ENCODE data around the gene SUMO2. TPM values are rescaled to one million over a fixed set of nuclear protein-coding genes. Genes with fewer than 3 reads are reported as not detected.
A peak's percentile ranks its signal among the peaks of the same experiment; 100 is the strongest.

SUMO2 gene
- total RNA-seq, 2 donors from 2014 or later: 586 to 714 TPM

DNA sequence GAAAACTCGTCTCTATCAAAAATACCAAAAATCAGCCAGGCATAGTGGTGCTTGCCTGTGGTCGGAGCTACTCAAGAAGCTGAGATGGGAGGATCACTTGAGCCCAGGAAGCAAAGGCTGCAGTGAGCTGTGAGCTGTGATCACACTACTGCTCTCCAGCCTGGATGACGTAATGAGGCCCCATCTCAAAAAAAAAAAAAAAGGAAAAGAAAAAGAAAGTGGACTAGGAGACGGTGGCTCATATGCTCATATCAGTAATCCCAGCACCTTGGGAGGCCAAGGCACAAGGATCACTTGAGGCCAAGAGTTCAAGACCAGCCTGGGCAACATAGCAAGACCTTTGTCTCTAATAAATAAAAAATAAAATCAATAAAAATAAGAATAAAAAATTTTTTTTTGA is 8.8 kb upstream of the SUMO2 start:
- Mint-ChIP-seq H3K4me3 (no peak overlapping the region), H3K4me1 (peaks cover 3% of the 10 kb centered on the region), H3K9me3 (no peaks in the 10 kb centered on the region), H3K27me3 (ENCODE audit: insufficient read depth) (peaks cover 5% of the 10 kb centered on the region), H3K36me3 (ENCODE audit: low read depth) (no peaks in the 10 kb centered on the region), H3K27ac (no peak overlapping the region)
- Histone ChIP-seq H3K4me1 (ENCODE audit: control insufficient read depth, insufficient read depth, low read length) (no peaks in the 10 kb centered on the region), H3K36me3 (ENCODE audit: control insufficient read depth, insufficient read depth, low read length) (no peaks in the 10 kb centered on the region), H3K27ac (ENCODE audit: low read depth, low read length) (no peak overlapping the region), H3K9me3 (ENCODE audit: control insufficient read depth, low read length) (no peaks in the 10 kb centered on the region), H3K27me3 (ENCODE audit: control insufficient read depth, insufficient read depth, low read length, poor library complexity, severe bottlenecking) (no peaks in the 10 kb centered on the region), H3K4me3 (ENCODE audit: low read length) (no peak overlapping the region), H3K9ac (ENCODE audit: extremely low read depth, low read length, poor library complexity, severe bottlenecking) (no peak overlapping the region)
- 89 to 95% methylated on average over 1 to 4 of the region's 4 CpGs for WGBS, 2 experiments (ENCODE audit: insufficient coverage in 1 of 2, insufficient read length in 1 of 2)
- DNase-seq: no peak
- TF ChIP-seq, protein P1, sequence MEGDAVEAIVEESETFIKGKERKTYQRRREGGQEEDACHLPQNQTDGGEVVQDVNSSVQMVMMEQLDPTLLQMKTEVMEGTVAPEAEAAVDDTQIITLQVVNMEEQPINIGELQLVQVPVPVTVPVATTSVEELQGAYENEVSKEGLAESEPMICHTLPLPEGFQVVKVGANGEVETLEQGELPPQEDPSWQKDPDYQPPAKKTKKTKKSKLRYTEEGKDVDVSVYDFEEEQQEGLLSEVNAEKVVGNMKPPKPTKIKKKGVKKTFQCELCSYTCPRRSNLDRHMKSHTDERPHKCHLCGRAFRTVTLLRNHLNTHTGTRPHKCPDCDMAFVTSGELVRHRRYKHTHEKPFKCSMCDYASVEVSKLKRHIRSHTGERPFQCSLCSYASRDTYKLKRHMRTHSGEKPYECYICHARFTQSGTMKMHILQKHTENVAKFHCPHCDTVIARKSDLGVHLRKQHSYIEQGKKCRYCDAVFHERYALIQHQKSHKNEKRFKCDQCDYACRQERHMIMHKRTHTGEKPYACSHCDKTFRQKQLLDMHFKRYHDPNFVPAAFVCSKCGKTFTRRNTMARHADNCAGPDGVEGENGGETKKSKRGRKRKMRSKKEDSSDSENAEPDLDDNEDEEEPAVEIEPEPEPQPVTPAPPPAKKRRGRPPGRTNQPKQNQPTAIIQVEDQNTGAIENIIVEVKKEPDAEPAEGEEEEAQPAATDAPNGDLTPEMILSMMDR (conservative IDR thresholded peaks at IDR 0.05): no peak

DNA sequence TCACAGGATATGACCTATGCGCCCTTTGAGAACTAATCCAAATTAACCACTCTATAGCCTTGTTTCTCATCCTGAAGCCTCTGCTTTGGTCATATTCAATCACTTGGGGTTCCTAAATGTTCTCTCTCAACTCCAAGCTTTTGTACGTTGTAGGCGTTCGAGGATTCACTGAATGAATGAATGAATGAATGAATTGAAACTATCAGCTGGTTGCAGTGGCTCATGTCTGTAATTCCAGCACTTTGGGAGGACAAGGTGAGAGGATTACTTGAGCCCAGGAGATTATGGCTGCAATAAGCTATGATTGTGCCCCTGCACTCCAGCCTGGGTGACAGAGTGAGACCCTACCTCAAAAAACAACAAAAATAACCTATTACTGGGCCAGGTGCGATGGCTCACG is 5.9 kb upstream of the SUMO2 start:
- Mint-ChIP-seq H3K9me3 (no peaks in the 10 kb centered on the region), H3K27me3 (ENCODE audit: insufficient read depth) (peaks cover 5% of the 10 kb centered on the region), H3K4me3 (no peak overlapping the region), H3K27ac (no peak overlapping the region), H3K4me1 (peaks cover 11% of the 10 kb centered on the region), H3K36me3 (ENCODE audit: low read depth) (no peaks in the 10 kb centered on the region)
- no peaks in the 10 kb centered on the region for H3K27me3 ChIP-seq (ENCODE audit: control insufficient read depth, insufficient read depth, low read length, poor library complexity, severe bottlenecking)
- TF ChIP-seq, protein P1 (conservative IDR thresholded peaks at IDR 0.05): no peak
- no peaks in the 10 kb centered on the region for H3K9me3 ChIP-seq (ENCODE audit: control insufficient read depth, low read length)
- no peaks in the 10 kb centered on the region for H3K4me1 ChIP-seq (ENCODE audit: control insufficient read depth, insufficient read depth, low read length)
- no peak overlapping the region for H3K27ac ChIP-seq (ENCODE audit: low read depth, low read length)
- H3K36me3 ChIP-seq (ENCODE audit: control insufficient read depth, insufficient read depth, low read length): no peaks in the 10 kb centered on the region
- 92 to 96% methylated on average over 6 of the region's 6 CpGs for WGBS, 2 experiments (ENCODE audit: insufficient coverage in 1 of 2, insufficient read length in 1 of 2)
- no peak overlapping the region for H3K9ac ChIP-seq (ENCODE audit: extremely low read depth, low read length, poor library complexity, severe bottlenecking)
- no peak overlapping the region for H3K4me3 ChIP-seq (ENCODE audit: low read length)
- no peak for DNase-seq

DNA sequence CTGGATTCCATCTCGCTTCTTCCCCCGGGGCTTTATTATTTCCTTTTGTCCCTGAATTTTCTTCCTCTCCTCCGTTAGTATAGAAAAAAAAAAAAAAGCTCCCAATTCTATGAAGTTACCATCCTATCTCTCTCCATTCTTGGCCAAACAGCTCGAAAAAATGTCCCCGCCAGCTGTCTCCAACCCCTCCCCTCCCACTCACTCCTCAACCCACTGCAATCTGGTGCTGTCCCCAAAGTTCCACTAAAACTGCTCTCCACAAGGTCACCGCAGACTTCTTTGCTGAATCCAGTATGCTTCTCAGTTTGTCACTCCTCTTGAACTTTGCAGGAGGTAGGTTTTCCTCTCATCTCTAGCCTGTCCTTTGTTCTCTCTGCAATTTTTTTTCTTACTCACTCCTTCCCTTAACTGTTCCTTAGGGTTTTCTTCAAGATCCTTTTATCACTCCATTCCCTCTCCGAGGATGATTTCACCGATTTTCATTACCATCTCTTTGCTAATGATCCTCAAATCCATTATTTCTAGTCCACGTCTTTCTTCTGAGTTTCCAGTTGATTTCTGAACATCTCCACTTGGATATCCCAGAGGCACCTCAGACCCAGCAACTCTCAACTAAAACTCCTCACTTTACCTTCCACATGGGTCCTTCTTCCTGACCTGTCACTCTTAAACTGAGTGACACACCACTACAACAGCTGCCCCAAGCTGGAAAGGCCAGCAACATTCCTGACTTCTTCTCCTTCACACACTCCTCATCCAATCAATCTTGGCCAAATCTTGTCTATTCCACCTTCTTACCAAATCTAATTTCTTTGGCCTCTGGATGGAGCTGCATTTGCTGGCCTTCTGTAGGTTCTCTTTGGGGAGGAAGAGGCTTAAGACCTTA is 1.5 kb upstream of the SUMO2 start:
- peaks cover 2% of the 10 kb centered on the region for H3K27me3 Mint-ChIP-seq (ENCODE audit: insufficient read depth)
- DNase-seq: no peak
- H3K27ac Mint-ChIP-seq: peak overlapping the region; percentile 38
- Histone ChIP-seq H3K9me3 (ENCODE audit: control insufficient read depth, low read length) (no peaks in the 10 kb centered on the region), H3K4me3 (ENCODE audit: low read length) (no peak overlapping the region), H3K4me1 (ENCODE audit: control insufficient read depth, insufficient read depth, low read length) (no peaks in the 10 kb centered on the region), H3K9ac (ENCODE audit: extremely low read depth, low read length, poor library complexity, severe bottlenecking) (no peak overlapping the region), H3K27ac (ENCODE audit: low read depth, low read length) (no peak overlapping the region), H3K36me3 (ENCODE audit: control insufficient read depth, insufficient read depth, low read length) (peaks cover 17% of the 10 kb centered on the region), H3K27me3 (ENCODE audit: control insufficient read depth, insufficient read depth, low read length, poor library complexity, severe bottlenecking) (no peaks in the 10 kb centered on the region)
- H3K9me3 Mint-ChIP-seq: no peaks in the 10 kb centered on the region
- H3K36me3 Mint-ChIP-seq (ENCODE audit: low read depth): peaks cover 17% of the 10 kb centered on the region
- WGBS, 2 experiments (ENCODE audit: insufficient coverage in 1 of 2, insufficient read length in 1 of 2): 95% methylated on average over 7 to 9 of the region's 9 CpGs
- peak overlapping the region; percentile 86 for H3K4me3 Mint-ChIP-seq
- TF ChIP-seq, protein P1 (conservative IDR thresholded peaks at IDR 0.05): no peak
- H3K4me1 Mint-ChIP-seq: peaks cover 20% of the 10 kb centered on the region

Measured in endodermal cell (in vitro differentiated cells).